Mucosa of descending colon (tissue), 3 donors: ENCODE data around the gene PRPF40A. TPM values are rescaled to one million over a fixed set of nuclear protein-coding genes. Genes with fewer than 3 reads are reported as not detected.

Experiments used
- total RNA-seq, 3 donors: library from RNA; stranded (reverse); fragmentation: NEBNext Ultra II Directional in 2 of 3; extraction: Animal tissue kit (Norgen Biotek cat#: 25700) in 2 of 3; gene quantifications; one replicate each; pipeline versions ENCODE4 v1.2.1 to v1.2.4, GENCODE V29; 2021 to 2023
- donor health status: DM: no; HTN: no; CAD: no; lungs with moderate emphysema.
- donor health status: DM: no; HTN: no; CAD: no.
- donor health status: DM: no; HTN: yes; CAD: no.

The PRPF40A gene
- total RNA-seq, 3 donors from 2014 or later: 66.6 to 87.4 (median 72.3) TPM

Other genes with a start within 250 kb of the PRPF40A start
- gene ARL6IP6, start 1.2 kb upstream of the PRPF40A start, total RNA-seq: 10 to 100 TPM; 12.5 to 19.3 (median 14.8) TPM